NCI-H2171 (cell line): ENCODE data around the gene RND3.

Experiments
- DNase-seq: peaks from one replicate; lab custom pipeline; 2025; lab: John Stamatoyannopoulos, UW

The RND3 gene

DNA sequence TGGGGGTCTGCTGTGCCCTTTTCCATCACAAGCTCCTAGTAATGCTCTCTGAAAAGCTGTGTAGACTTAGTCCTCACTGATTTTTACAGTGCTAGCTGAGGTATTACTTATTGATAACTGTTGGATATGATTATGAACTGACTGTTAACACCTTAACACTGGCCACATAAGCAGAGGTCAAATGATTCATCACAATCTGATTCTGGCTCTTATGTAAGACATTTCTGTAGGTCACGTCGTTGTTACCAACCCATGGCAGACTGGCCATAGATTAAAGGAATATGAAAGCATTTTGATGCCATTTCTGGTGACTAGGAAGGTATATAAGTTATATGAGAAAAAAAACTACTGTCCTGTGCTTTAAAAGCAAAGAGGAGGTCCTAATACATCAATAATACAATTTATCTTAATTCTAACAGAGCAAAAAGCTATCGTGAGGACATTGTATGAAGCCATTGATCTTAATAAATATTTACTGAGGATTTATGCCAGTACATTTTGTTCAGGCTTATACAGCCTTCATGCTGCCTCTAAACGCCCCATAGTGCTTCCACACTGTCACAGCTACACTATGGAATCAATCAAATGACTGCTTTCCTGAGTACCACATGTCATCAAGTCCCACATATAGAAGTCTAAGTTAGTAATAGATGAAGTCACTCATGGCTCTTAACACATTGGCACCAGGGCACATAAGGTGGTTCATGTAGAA, 6.9 kb upstream of the RND3 start:
- DNase-seq: no peak

DNA sequence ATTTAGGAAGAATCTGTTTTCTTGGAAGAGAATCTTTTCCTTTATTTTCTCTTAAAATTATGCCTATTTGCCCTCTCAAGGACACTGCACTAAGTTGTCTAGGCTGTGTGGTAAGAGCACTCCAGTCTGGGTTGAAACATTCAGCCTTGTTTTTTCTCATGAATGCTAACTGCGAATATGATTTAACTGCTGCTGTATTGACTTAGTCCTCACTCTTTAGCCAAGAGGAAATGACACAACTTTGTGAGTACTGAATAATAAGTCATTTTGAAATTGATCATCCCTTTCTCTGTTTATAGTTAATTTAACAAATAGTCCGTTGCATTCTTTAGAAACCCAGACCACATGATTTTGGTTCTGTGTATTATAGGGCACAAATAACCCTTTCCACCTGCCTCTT, 4.5 kb upstream of the RND3 start:
- no peak for DNase-seq

DNA sequence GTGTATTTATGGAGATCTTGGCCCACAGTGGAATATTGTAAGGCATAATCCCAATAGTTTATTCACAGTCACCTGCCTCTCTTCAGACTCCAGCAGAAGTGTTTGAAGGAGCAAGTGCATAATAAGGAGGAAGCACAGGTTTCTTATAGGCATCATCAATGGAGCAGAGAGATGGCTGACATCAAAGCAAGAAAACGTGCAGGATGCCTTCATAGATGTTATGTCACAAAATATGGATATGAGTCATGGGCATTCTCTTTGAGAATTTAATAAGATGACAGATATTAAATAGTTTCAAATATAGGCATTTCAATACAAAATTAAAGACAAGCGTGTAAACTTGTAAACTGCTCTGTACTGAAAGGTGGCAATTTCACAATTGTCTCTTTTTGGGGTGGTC, 4.0 kb upstream of the RND3 start:
- no peak for DNase-seq

GRCh38 chr2:150490466-150490865, 3.0 kb upstream of the RND3 start:
- no peak for DNase-seq

- DNase-seq: peak; percentile 38
These were observed 655 bp downstream of the RND3 start for GRCh38 chr2:150486539-150487484.

DNA sequence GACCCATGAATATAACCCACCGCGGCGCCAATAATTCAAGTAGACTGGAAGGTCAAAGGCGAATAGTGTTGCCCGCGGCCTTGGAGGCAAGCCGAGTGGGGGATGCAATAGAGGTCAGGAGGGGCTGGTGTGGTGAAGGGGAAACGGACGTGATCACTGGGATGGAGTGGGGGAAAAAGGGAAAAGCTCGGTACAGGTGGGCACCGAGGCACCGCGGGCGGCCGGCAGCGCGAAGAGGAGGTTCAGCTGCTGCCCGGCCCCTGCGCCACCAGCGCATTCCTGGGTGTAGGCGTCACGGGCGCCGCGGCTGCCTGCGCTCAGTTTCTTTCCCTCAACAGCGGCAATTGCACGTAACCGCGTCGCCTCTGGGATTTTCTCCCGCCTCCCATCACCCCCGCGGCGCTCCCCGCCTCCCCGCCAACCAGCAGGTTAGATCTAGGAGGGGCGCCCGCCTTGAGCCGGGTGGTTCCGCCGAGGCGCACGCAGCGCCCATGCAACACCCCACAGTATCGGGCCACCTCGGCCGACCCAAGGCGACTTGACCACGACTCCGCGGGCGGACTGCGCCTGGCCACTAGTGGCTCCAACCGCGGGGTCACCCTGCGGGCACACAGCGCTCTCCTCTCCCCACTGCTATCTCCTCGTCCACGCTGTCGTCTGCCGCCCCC, 1.5 kb downstream of the RND3 start:
- peak; percentile 70 for DNase-seq

DNA sequence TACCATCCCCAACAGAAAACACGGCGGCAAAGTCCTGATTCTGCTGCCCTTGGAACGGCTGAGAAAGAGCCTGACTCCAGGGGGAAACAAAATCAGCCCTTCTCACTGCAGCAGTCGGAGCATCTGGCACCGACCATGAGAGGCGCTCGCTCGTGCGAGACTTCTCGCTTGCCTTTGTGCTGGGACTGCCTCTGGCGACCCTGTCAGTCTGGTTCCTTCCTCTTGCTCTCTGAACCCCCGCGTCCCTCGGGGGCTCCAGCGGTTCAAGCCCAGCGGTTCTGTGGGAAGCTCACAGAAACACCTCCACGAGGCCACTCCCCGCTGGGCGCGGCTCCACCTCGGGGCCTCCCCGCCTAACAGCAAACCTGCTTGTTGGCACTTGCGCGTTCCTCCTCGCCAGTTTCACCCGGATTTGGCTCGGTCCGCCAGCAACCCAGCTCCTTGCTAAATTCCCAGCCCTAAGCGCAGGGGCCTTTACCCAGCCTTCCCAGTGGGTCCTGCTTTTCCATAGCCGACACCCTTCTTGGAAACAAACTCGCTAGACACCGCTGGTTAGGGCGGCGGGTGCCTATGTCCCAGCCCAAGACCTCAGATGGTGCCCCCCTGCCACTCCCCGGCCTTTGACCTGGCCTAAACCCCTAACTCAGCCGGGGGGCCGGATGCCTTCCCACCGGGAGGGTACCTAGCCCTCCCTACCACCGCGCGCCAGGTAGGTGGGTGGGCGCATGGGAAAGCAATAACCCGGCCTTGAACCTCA, 2.2 kb downstream of the RND3 start:
- DNase-seq: peak; percentile 82

DNA sequence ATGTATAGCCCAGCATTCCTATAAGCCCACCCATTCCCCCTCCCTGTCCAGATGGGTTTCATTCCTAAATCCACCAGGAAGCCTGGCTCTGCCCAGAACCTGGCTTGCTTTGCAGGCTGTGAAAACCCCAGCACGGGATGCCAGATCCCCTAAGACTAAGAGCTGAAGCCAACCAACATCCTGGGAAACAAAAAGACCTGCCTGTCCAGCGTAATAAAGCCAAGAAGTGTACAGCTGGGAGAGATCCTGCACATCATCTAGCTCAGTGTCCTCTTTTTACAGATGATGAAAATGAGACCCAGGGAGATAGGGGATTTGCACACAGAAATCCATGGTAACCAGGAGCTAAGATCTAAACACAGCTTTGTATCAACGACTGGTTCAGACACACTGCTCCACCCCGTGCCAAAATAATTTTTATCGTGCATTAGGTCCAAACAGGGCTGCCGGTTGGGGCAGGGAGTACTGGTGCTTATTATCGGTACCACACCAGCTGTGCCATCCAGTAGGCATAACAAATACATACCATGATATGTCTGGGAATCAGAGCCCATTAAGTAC, 2.9 kb downstream of the RND3 start:
- no peak for DNase-seq

DNA sequence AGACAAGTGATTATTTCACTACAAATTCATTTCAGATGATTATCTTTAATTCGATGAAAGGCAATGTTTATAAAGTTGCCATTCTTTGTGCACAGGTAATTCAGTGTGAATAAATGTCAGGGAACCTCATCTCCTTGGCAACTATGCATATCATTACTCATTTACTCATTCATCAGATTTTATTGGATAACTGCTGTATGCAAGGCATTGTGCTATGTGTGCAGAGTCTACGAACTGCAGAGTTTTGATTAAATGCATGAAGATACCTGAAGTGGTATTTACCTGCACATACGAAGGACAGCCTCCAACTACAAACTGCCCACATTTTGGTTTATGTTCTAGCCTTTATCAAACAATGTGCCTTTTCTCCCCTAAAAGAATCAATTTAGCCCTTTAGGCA, 3.5 kb downstream of the RND3 start:
- no peak for DNase-seq

- no peak for DNase-seq
These were observed 3.9 kb downstream of the RND3 start for GRCh38 chr2:150483532-150483931.

DNA sequence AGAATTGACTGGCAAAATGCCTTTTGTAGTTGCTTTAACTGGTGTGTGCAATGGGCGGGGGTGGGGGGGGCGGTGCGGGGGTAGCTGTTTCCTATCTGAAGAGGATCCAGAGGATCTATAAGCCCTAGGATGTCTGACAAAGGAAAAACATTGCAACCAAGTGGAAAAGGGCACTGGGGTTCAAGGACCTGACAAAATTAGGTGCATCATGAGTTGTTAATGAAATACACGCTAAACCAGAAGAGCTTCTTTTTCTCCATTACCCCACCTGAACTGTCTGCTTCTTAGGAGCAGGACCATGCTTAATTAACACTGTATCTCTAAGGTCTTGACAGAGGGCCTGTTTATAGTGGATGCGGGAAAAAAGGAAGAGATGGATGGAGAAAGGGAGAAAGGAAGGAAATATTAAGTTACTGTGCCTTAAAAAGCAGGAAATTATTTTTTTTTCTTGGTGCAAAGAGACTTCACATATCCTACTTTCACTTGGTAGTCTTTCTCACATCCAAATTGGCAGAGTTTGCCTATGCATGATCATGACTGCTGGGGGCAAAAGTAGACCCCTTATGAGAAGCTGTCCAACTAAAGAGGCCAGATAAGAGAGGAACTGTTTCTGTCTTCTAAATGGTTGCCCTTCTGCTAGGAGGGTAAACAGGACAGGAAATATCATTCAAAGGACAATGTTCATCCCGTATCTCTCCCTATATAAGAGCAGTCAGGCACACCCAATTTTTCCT, 4.6 kb downstream of the RND3 start:
- no peak for DNase-seq

DNA sequence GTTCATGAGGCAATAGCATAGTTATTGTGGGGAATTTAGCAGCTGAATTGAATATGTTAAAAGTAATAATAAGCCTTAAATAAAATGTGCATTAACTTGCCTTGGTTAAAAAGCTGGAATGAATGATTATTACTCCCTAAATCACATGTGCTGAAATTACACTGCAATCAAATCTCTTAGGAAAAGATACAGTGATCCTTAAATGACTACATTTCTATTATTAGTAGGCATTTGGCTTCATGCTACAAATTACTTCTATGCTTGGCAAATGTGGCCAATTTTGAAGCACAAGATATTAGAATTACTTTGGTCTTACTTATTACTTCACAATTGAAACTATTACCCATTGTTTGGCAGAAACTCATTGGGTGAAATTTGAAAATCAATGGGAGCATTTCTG, 5.4 kb downstream of the RND3 start:
- DNase-seq: no peak

DNA sequence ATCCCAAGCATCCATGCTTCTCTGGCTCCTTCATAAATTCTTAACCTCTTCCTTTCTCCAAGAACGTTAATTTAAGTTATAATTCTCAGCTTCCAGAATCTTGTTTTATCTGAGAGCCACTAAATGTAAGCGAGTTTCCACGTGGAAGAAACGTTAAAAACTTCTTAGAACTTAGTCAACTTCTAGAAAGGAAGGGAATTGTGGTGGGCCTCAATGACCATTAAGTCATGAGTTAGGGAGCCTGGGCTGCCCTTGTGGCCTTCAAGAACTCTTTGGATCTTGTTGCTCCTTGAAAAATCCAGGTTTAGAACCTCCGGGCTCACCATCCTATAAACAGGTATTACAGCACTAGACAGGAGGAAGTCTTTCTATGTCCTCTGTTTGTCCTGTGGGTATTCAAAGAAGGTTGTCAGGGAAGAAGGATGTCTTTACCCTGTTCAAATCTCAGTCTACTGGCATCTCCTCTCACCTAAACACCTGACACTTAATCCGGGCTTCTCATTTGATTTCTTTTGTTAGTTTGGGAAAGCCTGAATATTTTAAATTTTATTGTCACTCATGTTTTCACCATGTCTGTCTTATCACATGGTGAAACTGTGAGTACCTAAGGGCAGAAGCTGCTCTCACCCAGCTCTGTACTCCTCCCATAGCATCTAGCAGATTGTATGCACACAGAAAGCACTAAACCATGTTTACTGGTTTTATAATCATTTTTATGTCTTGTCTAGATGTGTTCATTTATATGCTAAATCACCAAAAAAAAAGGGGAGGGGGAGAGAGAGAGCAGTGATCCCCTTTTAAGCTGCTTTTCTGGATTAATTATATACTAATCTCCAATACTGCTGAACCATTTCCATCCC, 6.3 kb downstream of the RND3 start:
- DNase-seq: no peak

GRCh38 chr2:150480241-150480640, 7.2 kb downstream of the RND3 start:
- no peak for DNase-seq

- DNase-seq: no peak
These were observed 8.2 kb downstream of the RND3 start for GRCh38 chr2:150479075-150479915.

DNA sequence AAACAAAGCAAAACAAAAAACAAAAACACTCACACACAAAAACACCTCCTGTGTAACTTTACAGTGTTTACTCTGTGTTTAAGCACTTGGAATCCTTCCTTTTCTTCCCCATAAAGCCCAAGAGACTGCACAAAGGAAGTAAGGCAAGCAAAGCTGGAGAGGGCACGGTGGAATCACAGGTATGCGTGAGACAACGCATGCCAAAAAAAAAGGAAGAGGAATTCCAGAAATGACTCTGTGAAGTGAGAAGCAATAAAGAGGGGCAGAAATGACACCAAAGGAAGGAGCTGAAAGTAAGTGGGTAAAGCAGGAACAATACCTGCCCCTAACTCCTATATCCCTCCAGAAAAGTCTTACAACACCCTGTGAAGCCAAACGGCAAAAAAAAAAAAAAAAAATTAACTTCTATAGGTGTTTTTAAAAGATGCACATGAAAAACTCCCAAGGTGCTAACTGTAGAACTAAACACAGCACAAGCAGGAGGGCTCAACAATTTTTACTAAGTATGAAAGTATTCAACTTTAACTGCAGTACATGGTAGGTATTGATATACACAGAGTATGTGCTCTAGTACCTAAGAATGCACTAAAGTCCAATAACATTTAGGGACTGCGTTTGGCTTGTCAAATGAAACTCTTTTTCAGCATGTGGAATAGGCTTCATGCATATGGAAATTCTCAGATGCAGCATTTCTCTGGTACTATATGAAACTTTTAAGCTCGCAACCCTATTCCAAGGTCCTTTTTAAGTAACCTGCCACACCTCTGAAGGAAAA, 9.1 kb downstream of the RND3 start:
- DNase-seq: no peak

- DNase-seq: no peak
These were observed 10.1 kb downstream of the RND3 start for GRCh38 chr2:150477347-150477746.

DNA sequence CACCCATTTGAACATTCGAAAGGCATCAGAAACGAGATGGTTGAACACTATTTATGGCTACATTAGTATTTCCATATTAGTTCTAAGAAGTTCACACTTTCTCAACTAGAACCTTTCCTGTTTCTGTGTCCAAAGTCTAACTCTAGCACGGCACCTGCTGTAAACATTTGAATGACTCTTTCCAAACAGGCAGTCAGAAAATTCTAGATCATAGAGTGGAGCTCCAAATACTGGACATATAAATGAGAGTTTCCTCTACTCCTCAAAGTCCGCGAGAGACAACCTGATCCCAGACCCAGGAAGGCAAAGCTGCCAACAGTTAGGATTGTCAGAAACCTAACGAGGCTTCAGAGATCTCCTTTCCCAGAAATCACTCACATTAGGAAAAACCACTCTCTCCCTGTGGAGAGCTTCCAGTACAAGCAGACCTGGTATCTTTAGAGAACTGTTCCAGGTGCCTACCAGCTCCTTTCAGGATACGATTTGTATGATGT, 10.6 kb downstream of the RND3 start:
- DNase-seq: no peak
